HEK293 (cell line): ENCODE results near the gene WFS1.

Experiments used
- CTCF ChIA-PET: fragments of 350-600 bp; formaldehyde crosslinking; extraction: SDS; loops from one replicate; lab custom pipeline; 2021; ENCODE audit warnings: antibody characterized with exemption; lab: Yijun Ruan, JAX
- POLR2A ChIA-PET: fragments of 300-600 bp; formaldehyde crosslinking; extraction: SDS; loops from one replicate; lab custom pipeline; 2020; ENCODE audit warnings: antibody characterized with exemption, inconsistent platforms; lab: Yijun Ruan, JAX
- H3K27ac ChIP-seq: fragments of 200-500 bp; sonication (Bioruptor generic); 2 replicates; pipeline ENCODE4 v1.5.1; 2014; ENCODE audit warnings: low read depth, low read length, control low read depth, inconsistent platforms; ENCODE audit errors: extremely low read depth
- H3K36me3 ChIP-seq, 2 experiments: fragments of 200-500 bp in 1 of 2; sonication (Bioruptor generic) in 1 of 2; 1 replicate in 1 of 2; 2 replicates in 1 of 2; pipeline ENCODE4 v1.5.1; 2014 to 2017; ENCODE audit warnings: inconsistent platforms in 2 of 2, low read length in 2 of 2; ENCODE audit not compliant: control insufficient read depth in 2 of 2, insufficient read depth in 1 of 2
- H3K4me1 ChIP-seq: fragments of 200-500 bp; sonication (Bioruptor generic); 2 replicates; pipeline ENCODE4 v1.5.1; 2014; ENCODE audit warnings: mild to moderate bottlenecking, low read length, inconsistent platforms; ENCODE audit not compliant: control insufficient read depth, insufficient read depth
- H3K4me3 ChIP-seq: 2 replicates; pipeline ENCODE4 v1.5.1; 2011; ENCODE audit warnings: low read depth, mild to moderate bottlenecking, control low read depth, low read length, moderate library complexity
- H3K9me3 ChIP-seq: fragments of 200-500 bp; sonication (Bioruptor generic); 2 replicates; pipeline ENCODE4 v1.5.1; 2014; ENCODE audit warnings: low read depth, low read length, inconsistent platforms; ENCODE audit not compliant: control insufficient read depth, insufficient read depth
- MYNN ChIP-seq: fragments of 450-650 bp; formaldehyde crosslinking; IDR thresholded peaks from 2 replicates; pipeline ENCODE4 v1.5.1; 2016; ENCODE audit warnings: missing biosample characterization, missing genetic modification characterization, borderline replicate concordance
- PRDM4 ChIP-seq: fragments of 450-650 bp; formaldehyde crosslinking; IDR thresholded peaks from 2 replicates; pipeline ENCODE4 v1.5.1; 2017; ENCODE audit warnings: missing biosample characterization, missing genetic modification characterization
- SETDB1 ChIP-seq: IDR thresholded peaks from one replicate; pipeline ENCODE4 v1.6.1; 2017; ENCODE audit warnings: mild to moderate bottlenecking, low read length, moderate library complexity, mixed read lengths; ENCODE audit not compliant: insufficient read length
- TRIM28 ChIP-seq: IDR thresholded peaks from 2 replicates; pipeline ENCODE4 v1.6.1; 2011; ENCODE audit warnings: low read length, control low read depth, borderline replicate concordance
- ZBTB17 ChIP-seq: fragments of 450-650 bp; formaldehyde crosslinking; IDR thresholded peaks from 2 replicates; pipeline ENCODE4 v1.5.1; 2016; ENCODE audit warnings: missing biosample characterization, missing genetic modification characterization
- ZNF146 ChIP-seq: fragments of 450-650 bp; formaldehyde crosslinking; IDR thresholded peaks from 2 replicates; pipeline ENCODE4 v1.5.1; 2016; ENCODE audit warnings: missing biosample characterization, missing genetic modification characterization
- ZNF157 ChIP-seq: fragments of 450-650 bp; formaldehyde crosslinking; IDR thresholded peaks from 2 replicates; pipeline ENCODE4 v1.5.1; 2016; ENCODE audit warnings: missing biosample characterization, missing genetic modification characterization
- ZNF24 ChIP-seq: fragments of 450-650 bp; formaldehyde crosslinking; IDR thresholded peaks from 2 replicates; pipeline ENCODE4 v1.5.1; 2016; ENCODE audit warnings: missing biosample characterization, missing genetic modification characterization
- ZNF26 ChIP-seq: fragments of 450-650 bp; formaldehyde crosslinking; IDR thresholded peaks from 2 replicates; pipeline ENCODE4 v1.5.1; 2016; ENCODE audit warnings: missing biosample characterization, missing genetic modification characterization
- ZNF274 ChIP-seq, 2 experiments: fragments of 200-500 bp in 1 of 2; fragments of 450-650 bp in 1 of 2; sonication (Bioruptor generic) in 1 of 2; formaldehyde crosslinking in 1 of 2; IDR thresholded peaks; 2 replicates each; pipeline versions ENCODE4 v1.5.1 to v1.6.1; 2014 to 2016; ENCODE audit warnings: borderline replicate concordance in 1 of 2, inconsistent platforms in 1 of 2, low read length in 1 of 2, missing biosample characterization in 1 of 2, missing genetic modification characterization in 1 of 2
- ZNF324 ChIP-seq: fragments of 450-650 bp; formaldehyde crosslinking; IDR thresholded peaks from 2 replicates; pipeline ENCODE4 v1.5.1; 2016; ENCODE audit warnings: missing biosample characterization, missing genetic modification characterization
- ZNF426 ChIP-seq: fragments of 450-650 bp; formaldehyde crosslinking; IDR thresholded peaks from 2 replicates; pipeline ENCODE4 v1.5.1; 2017; ENCODE audit warnings: missing biosample characterization, missing genetic modification characterization, mild to moderate bottlenecking, inconsistent platforms, moderate library complexity
- ZNF623 ChIP-seq: fragments of 450-650 bp; formaldehyde crosslinking; IDR thresholded peaks from 2 replicates; pipeline ENCODE4 v1.5.1; 2016; ENCODE audit warnings: missing biosample characterization, missing genetic modification characterization
- ZNF654 ChIP-seq: fragments of 450-650 bp; formaldehyde crosslinking; IDR thresholded peaks from 2 replicates; pipeline ENCODE4 v1.5.1; 2016; ENCODE audit warnings: low read depth, missing biosample characterization, missing genetic modification characterization
- ZNF701 ChIP-seq: fragments of 450-650 bp; formaldehyde crosslinking; IDR thresholded peaks from 2 replicates; pipeline ENCODE4 v1.5.1; 2016; ENCODE audit warnings: missing biosample characterization, missing genetic modification characterization
- ZNF747 ChIP-seq: fragments of 450-650 bp; formaldehyde crosslinking; IDR thresholded peaks from 2 replicates; pipeline ENCODE4 v1.5.1; 2016; ENCODE audit warnings: missing biosample characterization, missing genetic modification characterization
- TF ChIP-seq, protein P1 (sequence below): fragments of 450-650 bp; formaldehyde crosslinking; IDR thresholded peaks from 2 replicates; pipeline ENCODE4 v1.5.1; 2016; ENCODE audit warnings: missing biosample characterization, missing genetic modification characterization
- TF ChIP-seq, protein P2 (sequence below): fragments of 450-650 bp; formaldehyde crosslinking; IDR thresholded peaks from 2 replicates; pipeline ENCODE4 v1.5.1; 2017; ENCODE audit warnings: missing biosample characterization, missing genetic modification characterization
- TF ChIP-seq, protein P3 (sequence below): IDR thresholded peaks from 2 replicates; pipeline ENCODE4 v1.6.1; 2011; ENCODE audit warnings: mild to moderate bottlenecking, low read depth, low read length, borderline replicate concordance
- TF ChIP-seq, protein P4 (sequence below): fragments of 450-650 bp; formaldehyde crosslinking; IDR thresholded peaks from 2 replicates; pipeline ENCODE4 v1.5.1; 2017; ENCODE audit warnings: missing biosample characterization, missing genetic modification characterization
- TF ChIP-seq, protein P5 (sequence below): fragments of 450-650 bp; formaldehyde crosslinking; IDR thresholded peaks from 2 replicates; pipeline ENCODE4 v1.5.1; 2016; ENCODE audit warnings: missing biosample characterization, missing genetic modification characterization

The WFS1 gene

GRCh38 chr4:6332669-6333050 is 63.0 kb downstream of the WFS1 start (continued):
- no peak for TF ChIP-seq ZNF747 (tag by site-specific recombination)
- TF ChIP-seq ZNF426 (tag by site-specific recombination), result no peak
- TF ChIP-seq, protein P1, sequence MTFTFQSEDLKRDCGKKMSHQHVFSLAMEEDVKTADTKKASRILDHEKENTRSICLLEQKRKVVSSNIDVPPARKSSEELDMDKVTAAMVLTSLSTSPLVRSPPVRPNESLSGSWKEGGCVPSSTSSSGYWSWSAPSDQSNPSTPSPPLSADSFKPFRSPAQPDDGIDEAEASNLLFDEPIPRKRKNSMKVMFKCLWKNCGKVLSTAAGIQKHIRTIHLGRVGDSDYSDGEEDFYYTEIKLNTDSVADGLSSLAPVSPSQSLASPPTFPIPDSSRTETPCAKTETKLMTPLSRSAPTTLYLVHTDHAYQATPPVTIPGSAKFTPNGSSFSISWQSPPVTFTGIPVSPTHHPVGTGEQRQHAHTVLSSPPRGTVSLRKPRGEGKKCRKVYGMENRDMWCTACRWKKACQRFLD (tag by site-specific recombination), result no peak
- TF ChIP-seq ZBTB17 (tag by site-specific recombination), result no peak
- TF ChIP-seq, protein P2, sequence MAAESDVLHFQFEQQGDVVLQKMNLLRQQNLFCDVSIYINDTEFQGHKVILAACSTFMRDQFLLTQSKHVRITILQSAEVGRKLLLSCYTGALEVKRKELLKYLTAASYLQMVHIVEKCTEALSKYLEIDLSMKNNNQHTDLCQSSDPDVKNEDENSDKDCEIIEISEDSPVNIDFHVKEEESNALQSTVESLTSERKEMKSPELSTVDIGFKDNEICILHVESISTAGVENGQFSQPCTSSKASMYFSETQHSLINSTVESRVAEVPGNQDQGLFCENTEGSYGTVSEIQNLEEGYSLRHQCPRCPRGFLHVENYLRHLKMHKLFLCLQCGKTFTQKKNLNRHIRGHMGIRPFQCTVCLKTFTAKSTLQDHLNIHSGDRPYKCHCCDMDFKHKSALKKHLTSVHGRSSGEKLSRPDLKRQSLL (tag by site-specific recombination), result no peak
- no peak for TF ChIP-seq MYNN (tag by site-specific recombination)
- TF ChIP-seq ZNF623 (tag by site-specific recombination), result no peak

DNA sequence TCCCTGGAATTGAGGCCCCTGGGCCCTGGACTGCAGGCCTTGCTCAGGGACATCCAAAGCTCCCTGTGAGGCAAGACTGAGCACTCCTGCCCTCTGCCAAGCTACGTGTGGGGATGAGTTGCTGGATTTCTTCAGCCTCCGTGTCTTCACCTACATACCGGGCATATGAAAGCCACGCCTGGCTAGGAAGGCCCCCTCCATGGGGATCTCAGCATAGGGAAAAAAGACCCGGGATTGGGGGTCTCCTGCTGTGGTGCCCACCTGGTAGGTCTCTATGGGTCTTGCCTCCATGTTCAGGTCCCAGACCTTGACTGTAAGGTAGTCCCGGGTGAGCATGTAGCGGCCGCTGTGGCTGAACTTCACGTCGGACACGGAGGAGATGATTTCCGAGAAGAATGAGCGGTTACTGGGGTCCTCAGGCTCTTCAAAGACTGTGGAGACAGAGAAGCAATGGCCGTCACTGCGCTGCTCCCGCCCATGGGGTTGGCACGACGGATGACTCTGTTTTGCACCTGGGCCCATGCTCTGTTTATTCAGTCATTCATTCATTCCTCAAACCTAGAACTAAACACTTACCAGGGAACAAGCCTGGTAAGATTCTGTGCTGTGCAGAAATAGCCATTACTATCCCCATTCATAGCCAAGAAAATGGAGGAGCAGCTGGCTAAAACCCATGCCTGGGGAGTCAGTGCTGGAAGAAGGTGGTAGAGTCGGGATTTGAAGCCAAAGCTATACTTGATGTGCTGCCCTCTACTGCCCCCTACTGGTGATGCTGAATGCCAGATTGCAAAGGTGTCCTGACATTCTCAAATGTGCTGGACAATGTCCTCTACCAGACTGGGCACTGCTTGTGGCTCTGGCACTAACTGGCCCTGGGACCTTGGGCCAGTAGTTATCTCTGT is 63.9 kb downstream of the WFS1 start:
- H3K4me3 ChIP-seq, result no peak overlapping the region
- H3K4me1 ChIP-seq, result no peaks in the 10 kb centered on the region
- ChIA-PET CTCF (interaction anchor here (0.7 to 11.3 kb wide), 13 partner anchors 10 to 335 kb away, joined by 3 to 203 read pairs (median 6); partner anchors contain the start of gene WFS1), POLR2A (no interaction called here)
- TF ChIP-seq TRIM28, result peak; percentile 44; the same call in 1 of the 2 replicates
- TF ChIP-seq ZNF157 (tag by site-specific recombination), result no peak
- no peak for TF ChIP-seq ZNF701 (tag by site-specific recombination)
- TF ChIP-seq ZNF26 (tag by site-specific recombination), result peak; percentile 93
- TF ChIP-seq ZNF274 (IDR thresholded peaks at IDR 0.05; ENCODE audit: low read length), result no peak
- TF ChIP-seq ZNF274 (tag by site-specific recombination; IDR thresholded peaks at IDR 0.05; ENCODE audit: borderline replicate concordance), result no peak
- TF ChIP-seq ZNF654, result peak; percentile 18; the same call in 1 of the 2 replicates
- TF ChIP-seq SETDB1, result peak; percentile 77
- TF ChIP-seq, protein P3, sequence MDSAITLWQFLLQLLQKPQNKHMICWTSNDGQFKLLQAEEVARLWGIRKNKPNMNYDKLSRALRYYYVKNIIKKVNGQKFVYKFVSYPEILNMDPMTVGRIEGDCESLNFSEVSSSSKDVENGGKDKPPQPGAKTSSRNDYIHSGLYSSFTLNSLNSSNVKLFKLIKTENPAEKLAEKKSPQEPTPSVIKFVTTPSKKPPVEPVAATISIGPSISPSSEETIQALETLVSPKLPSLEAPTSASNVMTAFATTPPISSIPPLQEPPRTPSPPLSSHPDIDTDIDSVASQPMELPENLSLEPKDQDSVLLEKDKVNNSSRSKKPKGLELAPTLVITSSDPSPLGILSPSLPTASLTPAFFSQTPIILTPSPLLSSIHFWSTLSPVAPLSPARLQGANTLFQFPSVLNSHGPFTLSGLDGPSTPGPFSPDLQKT, result no peak
- no peak overlapping the region for H3K27ac ChIP-seq
- H3K9me3 ChIP-seq, result no peaks in the 10 kb centered on the region
- peaks cover 0 to 36% of the 10 kb centered on the region in 2 experiments; a peak in 1 of 3 replicates for H3K36me3 ChIP-seq

DNA sequence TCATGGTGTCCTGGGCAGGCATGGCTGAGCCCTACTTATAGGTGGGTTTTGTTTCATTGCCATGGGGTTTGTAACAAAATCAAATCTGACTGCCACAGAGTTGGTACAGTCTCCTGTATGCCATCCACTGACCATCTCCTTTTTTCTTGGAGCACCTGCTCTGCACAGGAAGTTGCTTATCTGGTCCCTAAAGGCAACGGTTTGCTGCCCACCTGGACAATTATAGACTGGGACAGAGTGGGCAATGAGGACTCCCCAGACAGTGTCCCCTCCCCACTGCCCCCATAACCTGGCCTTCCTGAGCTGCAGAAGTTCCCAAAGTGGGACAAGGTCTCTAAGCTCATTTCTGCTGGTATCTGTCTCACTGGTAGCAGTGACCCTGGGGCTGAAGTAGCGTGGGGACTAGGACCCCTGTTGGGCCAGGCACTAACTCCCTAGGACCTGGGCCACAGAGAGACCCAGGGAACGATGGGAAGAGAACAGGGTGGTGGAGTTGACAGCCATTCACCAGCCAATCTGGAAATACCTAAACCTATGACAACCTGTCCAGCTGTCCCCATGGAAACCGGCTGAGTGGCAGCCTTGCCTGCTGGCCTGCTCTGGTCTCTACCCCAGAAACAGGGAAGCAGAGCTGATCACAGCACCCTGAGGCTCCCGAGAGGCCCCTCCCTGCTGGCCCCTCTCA is 64.7 kb downstream of the WFS1 start:
- H3K9me3 ChIP-seq, result no peaks in the 10 kb centered on the region
- H3K36me3 ChIP-seq, result peaks cover 0 to 36% of the 10 kb centered on the region in 2 experiments; a peak in 1 of 3 replicates
- H3K4me1 ChIP-seq, result no peaks in the 10 kb centered on the region
- ChIA-PET CTCF (interaction anchor here (0.6 to 11.3 kb wide), 11 partner anchors 14 to 1960 kb away, joined by 3 to 203 read pairs (median 4); partner anchors contain the start of gene WFS1), POLR2A (no interaction called here)
- H3K27ac ChIP-seq, result no peak overlapping the region
- H3K4me3 ChIP-seq, result no peak overlapping the region
- TF ChIP-seq ZNF324 (tag by site-specific recombination) (no peak), ZNF24 (no peak), PRDM4 (tag by site-specific recombination) (no peak), ZNF146 (tag by site-specific recombination) (no peak), SETDB1 (peak; percentile 32)
- TF ChIP-seq, protein P4, sequence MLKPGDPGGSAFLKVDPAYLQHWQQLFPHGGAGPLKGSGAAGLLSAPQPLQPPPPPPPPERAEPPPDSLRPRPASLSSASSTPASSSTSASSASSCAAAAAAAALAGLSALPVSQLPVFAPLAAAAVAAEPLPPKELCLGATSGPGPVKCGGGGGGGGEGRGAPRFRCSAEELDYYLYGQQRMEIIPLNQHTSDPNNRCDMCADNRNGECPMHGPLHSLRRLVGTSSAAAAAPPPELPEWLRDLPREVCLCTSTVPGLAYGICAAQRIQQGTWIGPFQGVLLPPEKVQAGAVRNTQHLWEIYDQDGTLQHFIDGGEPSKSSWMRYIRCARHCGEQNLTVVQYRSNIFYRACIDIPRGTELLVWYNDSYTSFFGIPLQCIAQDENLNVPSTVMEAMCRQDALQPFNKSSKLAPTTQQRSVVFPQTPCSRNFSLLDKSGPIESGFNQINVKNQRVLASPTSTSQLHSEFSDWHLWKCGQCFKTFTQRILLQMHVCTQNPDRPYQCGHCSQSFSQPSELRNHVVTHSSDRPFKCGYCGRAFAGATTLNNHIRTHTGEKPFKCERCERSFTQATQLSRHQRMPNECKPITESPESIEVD (tag by site-specific recombination), result no peak
- TF ChIP-seq, protein P5, sequence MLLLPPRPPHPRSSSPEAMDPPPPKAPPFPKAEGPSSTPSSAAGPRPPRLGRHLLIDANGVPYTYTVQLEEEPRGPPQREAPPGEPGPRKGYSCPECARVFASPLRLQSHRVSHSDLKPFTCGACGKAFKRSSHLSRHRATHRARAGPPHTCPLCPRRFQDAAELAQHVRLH (tag by site-specific recombination), result no peak
